Effector CD8-positive, alpha-beta T cell (primary cell): ENCODE data around the gene LCE2A.

ENCODE experiments used
- DNase-seq: peaks from one replicate; lab custom pipeline; 2025; lab: John Stamatoyannopoulos, UW

LCE2A gene

DNA sequence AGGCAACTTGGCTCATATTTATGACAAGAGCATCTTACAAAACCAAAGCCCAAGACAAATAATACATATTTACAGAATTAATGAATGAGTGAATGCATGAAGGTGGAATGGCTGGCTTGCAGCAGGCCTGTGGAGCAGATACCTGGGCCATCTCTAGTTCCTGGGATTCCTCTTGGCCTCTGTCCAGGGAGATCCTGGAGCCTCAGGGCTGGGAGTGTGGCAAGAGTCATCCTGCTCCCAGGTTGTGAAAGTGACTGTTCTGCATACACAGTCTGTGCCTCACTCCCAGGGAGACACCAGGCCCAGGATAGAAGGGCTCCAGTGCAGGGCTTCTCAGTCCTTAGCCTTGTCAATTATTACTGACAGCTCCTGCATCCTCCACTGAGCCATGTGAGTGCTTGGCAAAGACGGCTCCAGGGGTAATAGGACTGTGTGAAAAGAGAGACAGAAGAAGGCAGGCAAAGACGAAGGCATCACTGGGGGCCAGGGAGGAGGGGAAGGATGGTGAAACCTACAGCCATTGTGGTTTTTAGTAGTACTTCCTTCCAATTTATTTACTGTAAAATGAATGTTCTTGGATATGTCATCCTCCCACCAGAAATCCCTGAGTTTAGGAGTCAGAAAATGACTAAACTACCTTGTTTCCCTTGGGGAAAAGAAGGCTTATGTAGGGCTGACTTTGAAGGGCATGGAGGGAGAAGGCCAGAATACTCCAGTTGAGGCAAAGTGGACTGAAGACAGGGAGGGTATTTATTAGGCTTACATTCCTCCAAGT lies 45.4 kb downstream of the LCE2A start:
- DNase-seq, result no peak

DNA sequence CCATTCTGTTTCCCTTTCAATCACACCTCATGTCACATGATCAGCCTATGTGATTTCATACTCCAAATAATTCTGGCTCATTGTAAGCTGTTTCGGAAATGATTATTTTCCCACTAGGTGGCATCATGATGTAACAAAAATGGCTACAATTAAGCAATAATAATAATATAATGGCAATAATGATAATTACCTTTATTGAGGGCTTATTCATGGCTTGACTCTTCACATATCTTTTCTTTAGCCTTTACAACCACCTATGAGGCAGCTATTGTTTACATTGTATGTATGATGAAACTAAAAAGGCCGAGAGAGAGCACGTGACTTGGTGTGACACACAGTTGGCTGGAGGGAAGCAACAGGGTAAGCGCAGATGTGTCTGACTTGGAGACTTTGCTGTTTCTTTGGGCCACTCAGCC lies 47.2 kb downstream of the LCE2A start:
- no peak for DNase-seq

DNA sequence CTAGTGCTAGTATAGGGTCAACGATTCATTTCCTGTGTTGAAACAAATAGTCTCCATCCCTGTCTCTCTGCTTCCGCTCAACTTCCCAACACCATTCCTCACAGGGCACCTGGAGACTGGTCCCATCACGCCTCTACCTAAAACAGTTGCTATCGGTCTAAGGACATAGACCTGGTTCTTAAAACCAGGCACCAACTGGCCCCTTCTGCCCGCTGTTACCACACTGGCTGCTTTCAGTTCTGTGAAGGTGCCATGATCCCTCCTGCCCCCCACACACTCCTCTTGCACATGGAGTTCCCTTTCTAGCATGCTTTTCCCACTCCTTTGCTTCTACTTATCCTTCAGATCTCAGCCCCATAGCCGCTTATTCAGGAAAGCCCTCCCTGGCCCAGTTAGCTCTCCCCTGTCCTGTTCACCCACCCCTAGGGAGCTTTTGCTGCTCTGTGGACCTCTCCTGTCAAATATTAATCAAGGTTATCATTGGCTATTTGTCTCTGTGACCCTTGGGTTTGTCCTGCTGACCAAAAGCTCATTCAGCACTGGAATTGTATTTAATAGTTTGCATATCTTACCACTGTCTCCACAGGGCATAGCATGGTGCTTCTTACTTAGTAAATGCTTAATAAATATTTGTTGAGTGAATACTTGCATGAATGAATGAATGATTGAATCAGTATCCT lies 47.8 kb downstream of the LCE2A start:
- no peak for DNase-seq

DNA sequence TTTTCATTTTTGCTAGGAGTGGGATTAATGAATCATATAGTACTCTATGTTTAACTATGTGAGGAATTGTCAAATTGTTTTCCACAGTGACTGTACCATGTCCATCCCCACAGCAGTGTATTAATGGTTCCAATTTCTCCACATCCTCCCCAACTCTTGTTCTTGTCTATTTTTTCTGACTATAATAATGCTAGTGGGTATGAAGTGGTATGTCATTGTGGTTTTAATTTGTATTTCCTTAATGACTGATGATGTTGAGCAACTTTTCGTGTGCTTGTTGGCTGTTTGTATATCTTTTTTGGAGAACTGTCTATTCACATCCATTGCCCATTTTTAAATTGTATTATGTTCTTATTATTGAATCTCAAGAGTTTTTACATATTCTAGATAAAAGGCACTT lies 49.7 kb downstream of the LCE2A start:
- DNase-seq, result no peak
